Eye (tissue), 1 donor: ENCODE data around the gene TYROBP.
"Not testable (repeated sequence)": the region's sequence is repeated elsewhere in the genome, so short reads cannot be mapped to it uniquely, and the experiment has no call there.

Experiments used
- DNase-seq: peaks from one replicate; pipeline ENCODE4 v3.0.0-alpha.2; 2015

TYROBP gene

GRCh38 chr19:35931161-35931873, 23.2 kb upstream of the TYROBP start:
- DNase-seq, result peak; percentile 100

- no peak for DNase-seq
Measured at GRCh38 chr19:35929876-35930275, 21.8 kb upstream of the TYROBP start.

GRCh38 chr19:35928507-35928906, 20.4 kb upstream of the TYROBP start:
- no peak for DNase-seq

GRCh38 chr19:35925501-35925900, 17.4 kb upstream of the TYROBP start:
- no peak for DNase-seq

- DNase-seq, result no peak
Measured at GRCh38 chr19:35921012-35921411, 12.9 kb upstream of the TYROBP start.

GRCh38 chr19:35919306-35919705, 11.2 kb upstream of the TYROBP start:
- no peak for DNase-seq

- no peak for DNase-seq
Measured at GRCh38 chr19:35915443-35915842, 7.3 kb upstream of the TYROBP start.

- DNase-seq, result no peak
Measured at GRCh38 chr19:35913589-35913988, 5.5 kb upstream of the TYROBP start.

GRCh38 chr19:35911790-35912189, 3.7 kb upstream of the TYROBP start:
- DNase-seq, result no peak

- DNase-seq, result no peak
Measured at GRCh38 chr19:35911173-35911572, 3.1 kb upstream of the TYROBP start.

- DNase-seq, result not testable (repeated sequence)
Measured at GRCh38 chr19:35910355-35910754, 2.3 kb upstream of the TYROBP start.

- no peak for DNase-seq
Measured at GRCh38 chr19:35909684-35910035, 1.6 kb upstream of the TYROBP start.

- no peak for DNase-seq
Measured at GRCh38 chr19:35908973-35909683, 1.0 kb upstream of the TYROBP start.

GRCh38 chr19:35907377-35907745, 734 bp downstream of the TYROBP start:
- no peak for DNase-seq

GRCh38 chr19:35905178-35905727, 2.8 kb downstream of the TYROBP start:
- no peak for DNase-seq

GRCh38 chr19:35904311-35905068, 3.6 kb downstream of the TYROBP start:
- DNase-seq, result no peak

GRCh38 chr19:35903550-35904179, 4.4 kb downstream of the TYROBP start:
- DNase-seq, result peak; percentile 38

GRCh38 chr19:35902870-35903475, 5.1 kb downstream of the TYROBP start:
- DNase-seq, result no peak

- DNase-seq, result no peak
Measured at GRCh38 chr19:35901854-35902661, 6.0 kb downstream of the TYROBP start, which contains the start of gene HCST. Gene HCST (plus strand): TSS chr19:35902529. CDS start chr19:35902594, 65 bp downstream.

- DNase-seq, result no peak
Measured at GRCh38 chr19:35901055-35901644, 6.9 kb downstream of the TYROBP start.

GRCh38 chr19:35899547-35900214, 8.4 kb downstream of the TYROBP start:
- peak; percentile 92 for DNase-seq
